A673 (cell line): ENCODE results near the gene BNC2.

Experiments used
- CTCF ChIP-seq: fragments of 300-800, 200-600 bp; sonication (generic); conservative IDR thresholded peaks from 2 replicates; pipeline ENCODE4 v1.5.1; 2017; ENCODE audit warnings: low read depth, mild to moderate bottlenecking, antibody characterized with exemption, low read length, moderate library complexity, mixed read lengths
- EZH2 ChIP-seq: fragments of 200-600 bp; sonication (generic); IDR thresholded peaks from 2 replicates; pipeline ENCODE4 v1.6.1; 2017; ENCODE audit warnings: borderline replicate concordance, low read depth, mild to moderate bottlenecking, mixed read lengths, antibody characterized with exemption, low read length; ENCODE audit not compliant: poor library complexity, severe bottlenecking

- TF ChIP-seq CTCF (no peak), EZH2 (no peak)
These were observed 479.1 kb downstream of the BNC2 start for GRCh38 chr9:16391369-16391768.
